AG04449 (cell line): Measurements from ENCODE around the gene MEDAG.

Experiments used
- CTCF ChIA-PET: fragments of 350-600 bp; formaldehyde crosslinking; extraction: SDS; loops from one replicate; lab custom pipeline; 2021; ENCODE audit warnings: antibody characterized with exemption; lab: Yijun Ruan, JAX
- POLR2A ChIA-PET: fragments of 400-600, 350-600 bp; formaldehyde crosslinking; extraction: SDS; loops from one replicate; lab custom pipeline; 2020; ENCODE audit warnings: antibody characterized with exemption, inconsistent platforms; lab: Yijun Ruan, JAX
- DNase-seq: peaks from one replicate; pipeline ENCODE4 v3.0.0-alpha.2; 2010; ENCODE audit warnings: low read depth, low spot score
- H3K4me3 ChIP-seq: 2 replicates; pipeline ENCODE4 v1.5.1; 2011; ENCODE audit warnings: low read depth, mild to moderate bottlenecking, control low read depth, low read length
- CTCF ChIP-seq: IDR thresholded peaks from one replicate; pipeline ENCODE4 v1.5.1; 2011; ENCODE audit warnings: mild to moderate bottlenecking, moderate library complexity, low read length, control low read depth, inconsistent platforms; ENCODE audit not compliant: insufficient read depth; ENCODE audit errors: missing control alignments

Gene MEDAG

GRCh38 chr13:30881191-30881651, 24.9 kb upstream of the MEDAG start:
- TF ChIP-seq CTCF: no peak
- H3K4me3 ChIP-seq: no peak overlapping the region
- ChIA-PET CTCF (interaction anchor here (1.1 to 2.9 kb wide), 2 partner anchors 11 to 15 kb away, joined by 8 to 20 read pairs; no protein-coding TSS in a partner anchor), POLR2A (interaction anchor here (2.0 kb wide), 1 partner anchor 11 kb away, joined by 8 read pairs; no protein-coding TSS in a partner anchor)
- DNase-seq: no peak

- POLR2A ChIA-PET: no interaction called here
Measured at GRCh38 chr13:30882026-30882850, 23.8 kb upstream of the MEDAG start.

GRCh38 chr13:30882996-30883766, 22.9 kb upstream of the MEDAG start:
- CTCF ChIA-PET: interaction anchor here (1.7 kb wide), 1 partner anchor 9 kb away, joined by 12 read pairs; no protein-coding TSS in a partner anchor
- POLR2A ChIA-PET: no interaction called here
- H3K4me3 ChIP-seq: no peak overlapping the region
- no peak for TF ChIP-seq CTCF
- DNase-seq: no peak

More at GRCh38 chr13:30882026-30882850, 23.8 kb upstream of the MEDAG start:
- DNase-seq: no peak
- H3K4me3 ChIP-seq: no peak overlapping the region
- no peak for TF ChIP-seq CTCF
- CTCF ChIA-PET: interaction anchor here (1.7 to 2.9 kb wide), 2 partner anchors 10 to 16 kb away, joined by 12 to 20 read pairs; no protein-coding TSS in a partner anchor

GRCh38 chr13:30884543-30884942, 21.5 kb upstream of the MEDAG start:
- no peak for TF ChIP-seq CTCF
- CTCF ChIA-PET: interaction anchor here (1.2 kb wide), 1 partner anchor 19 kb away, joined by 3 read pairs; no protein-coding TSS in a partner anchor
- H3K4me3 ChIP-seq: no peak overlapping the region
- POLR2A ChIA-PET: interaction anchor here (0.7 kb wide), 1 partner anchor 266 kb away, joined by 3 read pairs; no protein-coding TSS in a partner anchor
- no peak for DNase-seq

- TF ChIP-seq CTCF: no peak
- ChIA-PET POLR2A (no interaction called here), CTCF (interaction anchor here (1.1 to 1.3 kb wide), 2 partner anchors 9 to 155 kb away, joined by 3 to 5 read pairs; no protein-coding TSS in a partner anchor)
- H3K4me3 ChIP-seq: no peak overlapping the region
- DNase-seq: no peak
Measured at GRCh38 chr13:30889196-30889690, 16.8 kb upstream of the MEDAG start.
